IMR-90 (cell line): ENCODE measurements around the gene CASZ1. TPM values are rescaled to one million over a fixed set of nuclear protein-coding genes. Genes with fewer than 3 reads are reported as not detected.
A peak's percentile ranks its signal among the peaks of the same experiment; 100 is the strongest.

Source experiments
- ATAC-seq: fragments of 200-7000 bp; cut with Tn5 transposase; 2 replicates; pipeline ENCODE4 v1.9.1; 2020; ENCODE audit warnings: low read depth, mild to moderate bottlenecking, moderate library complexity
- BruUV-seq: library from RNA; stranded (reverse); fragments of 400-500 nt; replicated peaks from 2 replicates; lab custom pipeline; 2021; lab: Mats Ljungman, UMichigan
- CTCF ChIA-PET: fragments of 300-600 bp; formaldehyde crosslinking; extraction: SDS; loops from one replicate; lab custom pipeline; 2021; ENCODE audit warnings: antibody characterized with exemption; lab: Yijun Ruan, JAX
- POLR2A ChIA-PET: fragments of 300-600 bp; sonication (Branson Sonifier 250); formaldehyde crosslinking; loops from one replicate; lab custom pipeline; 2022; ENCODE audit warnings: antibody characterized with exemption; ENCODE audit not compliant: unreplicated experiment; lab: Charles Lee
- DNase-seq: peaks from one replicate; pipeline ENCODE4 v3.0.0; 2013
- H2AFZ ChIP-seq: replicated peaks from 2 replicates; pipeline ENCODE3; 2013; ENCODE audit warnings: low read length, mild to moderate bottlenecking; ENCODE audit not compliant: poor library complexity
- H2AK5ac ChIP-seq: 2 replicates; pipeline ENCODE4 v1.6.1; 2013; ENCODE audit warnings: low read depth, low read length, inconsistent platforms
- H2AK9ac ChIP-seq: replicated peaks from 2 replicates; pipeline ENCODE3; 2013; ENCODE audit warnings: mild to moderate bottlenecking, low read depth, low read length, moderate library complexity; ENCODE audit not compliant: poor library complexity
- H2BK120ac ChIP-seq: 2 replicates; pipeline ENCODE4 v1.6.1; 2013; ENCODE audit warnings: low read depth, low read length, inconsistent platforms
- H2BK15ac ChIP-seq: 3 replicates; pipeline ENCODE4 v1.6.1; 2013; ENCODE audit warnings: low read depth, low read length, inconsistent platforms
- H2BK20ac ChIP-seq: 2 replicates; pipeline ENCODE4 v1.6.1; 2013; ENCODE audit warnings: low read depth, mild to moderate bottlenecking, inconsistent platforms, low read length, moderate library complexity
- H2BK5ac ChIP-seq: 2 replicates; pipeline ENCODE4 v1.6.1; 2013; ENCODE audit warnings: mild to moderate bottlenecking, low read depth, low read length, inconsistent platforms; ENCODE audit not compliant: poor library complexity, severe bottlenecking
- H3K14ac ChIP-seq: replicated peaks from 2 replicates; pipeline ENCODE4 v1.6.1; 2013; ENCODE audit warnings: low read depth, low read length, inconsistent platforms
- H3K18ac ChIP-seq: 2 replicates; pipeline ENCODE4 v1.6.1; 2013; ENCODE audit warnings: low read depth, low read length, control low read depth
- H3K23ac ChIP-seq: 2 replicates; pipeline ENCODE4 v1.6.1; 2013; ENCODE audit warnings: low read depth, low read length, inconsistent platforms
- H3K27ac ChIP-seq: 2 replicates; pipeline ENCODE4 v1.5.1; 2013; ENCODE audit warnings: mild to moderate bottlenecking, control low read depth, low read length; ENCODE audit not compliant: insufficient read depth
- H3K27me3 ChIP-seq: 2 replicates; pipeline ENCODE4 v1.6.1; 2013; ENCODE audit warnings: low read length; ENCODE audit not compliant: control insufficient read depth, insufficient read depth
- H3K36me3 ChIP-seq: 2 replicates; pipeline ENCODE4 v1.6.1; 2013; ENCODE audit warnings: low read length, mixed read lengths; ENCODE audit not compliant: control insufficient read depth, insufficient read depth
- H3K4ac ChIP-seq: 2 replicates; pipeline ENCODE4 v1.6.1; 2013; ENCODE audit warnings: low read depth, low read length, inconsistent platforms
- H3K4me1 ChIP-seq: 2 replicates; pipeline ENCODE4 v1.6.1; 2013; ENCODE audit warnings: low read length, mixed read lengths; ENCODE audit not compliant: control insufficient read depth, insufficient read depth
- H3K4me2 ChIP-seq: 2 replicates; pipeline ENCODE4 v1.6.1; 2013; ENCODE audit warnings: low read depth, mild to moderate bottlenecking, control low read depth, low read length, moderate library complexity
- H3K4me3 ChIP-seq: 2 replicates; pipeline ENCODE4 v1.5.1; 2013; ENCODE audit warnings: low read depth, mild to moderate bottlenecking, control low read depth, low read length, moderate library complexity; ENCODE audit not compliant: insufficient read depth
- H3K56ac ChIP-seq: 2 replicates; pipeline ENCODE4 v1.6.1; 2013; ENCODE audit warnings: low read length, inconsistent platforms; ENCODE audit not compliant: insufficient read depth; ENCODE audit errors: extremely low read depth
- H3K79me1 ChIP-seq, 2 experiments: 2 replicates each; pipeline ENCODE4 v1.6.1; 2013; ENCODE audit warnings: low read length in 2 of 2, inconsistent platforms in 1 of 2, low read depth in 1 of 2
- H3K9ac ChIP-seq: 2 replicates; pipeline ENCODE4 v1.6.1; 2013; ENCODE audit warnings: low read depth, low read length, control low read depth
- H3K9me1 ChIP-seq: 2 replicates; pipeline ENCODE4 v1.6.1; 2013; ENCODE audit warnings: low read length, inconsistent platforms; ENCODE audit not compliant: insufficient read depth
- H3K9me3 ChIP-seq: 2 replicates; pipeline ENCODE4 v1.6.1; 2013; ENCODE audit warnings: low read length; ENCODE audit not compliant: control insufficient read depth, insufficient read depth
- H4K20me1 ChIP-seq: 2 replicates; pipeline ENCODE4 v1.6.1; 2013; ENCODE audit warnings: low read length, inconsistent platforms; ENCODE audit not compliant: insufficient read depth
- H4K5ac ChIP-seq: 2 replicates; pipeline ENCODE4 v1.6.1; 2013; ENCODE audit warnings: mild to moderate bottlenecking, low read depth, low read length, control low read depth
- H4K8ac ChIP-seq, 2 experiments: 2 replicates each; pipeline ENCODE4 v1.6.1; 2013; ENCODE audit warnings: low read depth in 2 of 2, low read length in 2 of 2, control low read depth in 1 of 2, inconsistent platforms in 1 of 2
- H4K91ac ChIP-seq: 2 replicates; pipeline ENCODE4 v1.6.1; 2013; ENCODE audit warnings: low read depth, low read length, inconsistent platforms; ENCODE audit not compliant: insufficient read depth
- BHLHE40 ChIP-seq: fragments of 150-350 bp; IDR thresholded peaks from 2 replicates; pipeline ENCODE4 v1.6.1; 2016; ENCODE audit warnings: mild to moderate bottlenecking, low read depth, low read length
- ELK1 ChIP-seq: fragments of 150-350 bp; IDR thresholded peaks from 2 replicates; pipeline ENCODE4 v1.6.1; 2016; ENCODE audit warnings: low read depth, mild to moderate bottlenecking, low read length, moderate library complexity, borderline replicate concordance
- MAFK ChIP-seq: IDR thresholded peaks from 2 replicates; pipeline ENCODE4 v1.6.1; 2012; ENCODE audit warnings: low read depth, low read length, improper control_type of control experiment
- POLR2A ChIP-seq: IDR thresholded peaks from 2 replicates; pipeline ENCODE4 v1.6.1; 2012; ENCODE audit warnings: mild to moderate bottlenecking, low read depth, low read length
- SMC3 ChIP-seq: fragments of 150-350 bp; IDR thresholded peaks from 2 replicates; pipeline ENCODE4 v1.6.1; 2016; ENCODE audit warnings: low read depth, mild to moderate bottlenecking, antibody characterized with exemption, low read length, moderate library complexity
- WGBS, 2 experiments: methylation state at CpG; one replicate each; pipeline versions ENCODE4 v1.1.5 to v1.1.7; 2013; ENCODE audit warnings: missing lambda C conversion rate in 2 of 2; ENCODE audit not compliant: insufficient read length in 1 of 2; ENCODE audit errors: extremely low coverage in 2 of 2; 5-methylcytosine and 5-hydroxymethylcytosine counted together
- dilution Hi-C: fragments of 300-500 bp; cut with HindIII; formaldehyde crosslinking; loops from one replicate; pipeline ENCODE4 v1.14.3; 2018; ENCODE audit warnings: low sequenced_read_pairs; ENCODE audit not compliant: unreplicated experiment
- in situ Hi-C: fragments of 300-500 bp; cut with MboI; formaldehyde crosslinking; loops from 3 replicates; pipeline ENCODE4 v1.14.3; 2019; ENCODE audit warnings: low sequenced_read_pairs, inconsistent platforms, mixed read lengths
- intact Hi-C: fragments of 100-400 bp; cut with micrococcal nuclease; formaldehyde crosslinking; loops from 2 replicates; pipeline ENCODE4 v1.10.0; 2022
- polyA plus RNA-seq, 3 experiments: library from polyadenylated mRNA; depleted of rRNA; stranded (reverse); fragments of >200 nt; gene quantifications; 2 replicates each; pipeline ENCODE4 v1.2.3, GENCODE V29; 2012; ENCODE audit warnings: low replicate concordance in 1 of 3
- total RNA-seq: library from RNA; depleted of rRNA; stranded (reverse); fragments of >200 nt; gene quantifications from 2 replicates; pipeline ENCODE4 v1.2.3, GENCODE V29; 2012

CASZ1 gene
- total and polyA plus RNA-seq, 2 of the 4 experiments (the other 2 are of a cell fraction), result 0.18 to 0.24 TPM

- no peak overlapping the region for H3K18ac ChIP-seq
- no CpG with 5 or more reads among the region's 15 CpGs for whole genome bisulfite sequencing, 2 experiments
- no peaks in the 10 kb centered on the region for H3K9me3 ChIP-seq
- POLR2A ChIA-PET, result no interaction called here
- H2BK15ac ChIP-seq, result no peak overlapping the region
- DNase-seq (no peak), ATAC-seq (no peak)
- peak overlapping the region; percentile 37 for H2AFZ ChIP-seq
- H3K14ac ChIP-seq, result no peak overlapping the region
- no peaks in the 10 kb centered on the region; the same call in 1 of the 2 replicates for H3K9me1 ChIP-seq
- H4K91ac ChIP-seq, result no peak overlapping the region
- H3K27me3 ChIP-seq, result peaks cover 45% of the 10 kb centered on the region
- TF ChIP-seq ELK1 (no peak), BHLHE40 (no peak), POLR2A (no peak), MAFK (no peak), SMC3 (no peak)
- no peak overlapping the region for H2BK120ac ChIP-seq
- dilution Hi-C loops, result no loop called here
- in situ Hi-C loops, result no loop called here
- CTCF ChIA-PET, result no interaction called here
- H3K56ac ChIP-seq, result no peak overlapping the region
- H3K4me1 ChIP-seq, result no peaks in the 10 kb centered on the region
- H3K4me3 ChIP-seq, result no peak overlapping the region
- H2BK5ac ChIP-seq, result no peak overlapping the region
- H2AK5ac ChIP-seq, result no peak overlapping the region
- H4K20me1 ChIP-seq, result no peaks in the 10 kb centered on the region
- H2AK9ac ChIP-seq, result no peak overlapping the region
- no peak overlapping the region for H3K4ac ChIP-seq
- no peaks in the 10 kb centered on the region for H3K79me1 ChIP-seq
- no TSS peak for BruUV-seq
- intact Hi-C loops, result no loop called here
- no peak overlapping the region for H2BK20ac ChIP-seq
- no peak overlapping the region for H3K9ac ChIP-seq
- H4K8ac ChIP-seq, result no peak overlapping the region
- H4K5ac ChIP-seq, result no peak overlapping the region
- no peak overlapping the region for H3K4me2 ChIP-seq
- H3K36me3 ChIP-seq, result no peaks in the 10 kb centered on the region
- no peak overlapping the region for H3K27ac ChIP-seq
- H3K23ac ChIP-seq, result no peak overlapping the region
Measured at GRCh38 chr1:10765304-10765703, 31.1 kb downstream of the CASZ1 start.
